HEK293T (cell line): ENCODE data around the gene MRPL38.
"Not testable (repeated sequence)": the region's sequence is repeated elsewhere in the genome, so short reads cannot be mapped to it uniquely, and the experiment has no call there.

Source experiments
- ARNT ChIP-seq: fragments of 450-650 bp; IDR thresholded peaks from 2 replicates; pipeline ENCODE4 v1.6.1; 2017; ENCODE audit warnings: mild to moderate bottlenecking
- BHLHE40 ChIP-seq: fragments of 450-650 bp; IDR thresholded peaks from 2 replicates; pipeline ENCODE4 v1.6.1; 2016; ENCODE audit warnings: mild to moderate bottlenecking, moderate library complexity, borderline replicate concordance
- CTBP1 ChIP-seq: fragments of 450-650 bp; IDR thresholded peaks from 2 replicates; pipeline ENCODE4 v1.6.1; 2016; ENCODE audit warnings: borderline replicate concordance
- ELF4 ChIP-seq: fragments of 450-650 bp; IDR thresholded peaks from 2 replicates; pipeline ENCODE4 v1.6.1; 2017; ENCODE audit warnings: antibody characterized with exemption
- FOXA1 ChIP-seq: fragments of 450-650 bp; IDR thresholded peaks from 2 replicates; pipeline ENCODE4 v1.6.1; 2016; ENCODE audit warnings: mild to moderate bottlenecking
- FOXK2 ChIP-seq: fragments of 450-650 bp; IDR thresholded peaks from 2 replicates; pipeline ENCODE4 v1.6.1; 2016; ENCODE audit warnings: mild to moderate bottlenecking
- FOXM1 ChIP-seq: fragments of 450-650 bp; IDR thresholded peaks from 2 replicates; pipeline ENCODE4 v1.6.1; 2017; ENCODE audit warnings: mild to moderate bottlenecking, borderline replicate concordance
- LEF1 ChIP-seq: fragments of 450-650 bp; IDR thresholded peaks from 2 replicates; pipeline ENCODE4 v1.6.1; 2017; ENCODE audit warnings: mild to moderate bottlenecking, borderline replicate concordance
- NFRKB ChIP-seq: fragments of 450-650 bp; IDR thresholded peaks from 2 replicates; pipeline ENCODE4 v1.6.1; 2016; ENCODE audit warnings: mild to moderate bottlenecking, moderate library complexity
- PKNOX1 ChIP-seq: fragments of 450-650 bp; IDR thresholded peaks from 2 replicates; pipeline ENCODE4 v1.6.1; 2016
- SP1 ChIP-seq: fragments of 450-650 bp; IDR thresholded peaks from 2 replicates; pipeline ENCODE4 v1.6.1; 2017
- SUZ12 ChIP-seq: fragments of 450-650 bp; IDR thresholded peaks from 2 replicates; pipeline ENCODE4 v1.6.1; 2016; ENCODE audit warnings: mild to moderate bottlenecking
- TARDBP ChIP-seq: fragments of 450-650 bp; IDR thresholded peaks from 2 replicates; pipeline ENCODE4 v1.6.1; 2016
- ZNF384 ChIP-seq: fragments of 450-650 bp; IDR thresholded peaks from 2 replicates; pipeline ENCODE4 v1.6.1; 2016

- TF ChIP-seq NFRKB, CTBP1, FOXM1, SP1, BHLHE40, PKNOX1, SUZ12, FOXA1, ELF4, LEF1, ZNF384, FOXK2, TARDBP, ARNT: not testable (repeated sequence)
These were observed 39.8 kb downstream of the MRPL38 start for GRCh38 chr17:75864887-75865286.
